ENCODE data around the gene DDRGK1. TPM values are rescaled to one million over a fixed set of nuclear protein-coding genes. Genes with fewer than 3 reads are reported as not detected.

The DDRGK1 gene
- total RNA-seq, 1 experiment from 2014 or later: 72.0 TPM

- no peak for TF ChIP-seq EZH2 (IDR thresholded peaks at IDR 0.05; ENCODE audit: borderline replicate concordance, low read depth, low read length, poor library complexity, severe bottlenecking)
- TF ChIP-seq CTCF (conservative IDR thresholded peaks at IDR 0.05; ENCODE audit: low read depth, low read length): no peak
- BruUV-seq (replicated peaks): no TSS peak
- Histone ChIP-seq H3K36me3 (ENCODE audit: insufficient read depth, low read length, poor library complexity, severe bottlenecking) (no peaks in the 10 kb centered on the region), H3K9me3 (ENCODE audit: low read depth, low read length, poor library complexity, severe bottlenecking) (no peaks in the 10 kb centered on the region), H3K4me3 (ENCODE audit: low read depth, low read length, poor library complexity, severe bottlenecking) (no peak overlapping the region), H3K27ac (ENCODE audit: low read depth, low read length, poor library complexity, severe bottlenecking) (no peak overlapping the region), H3K4me1 (ENCODE audit: insufficient read depth, low read length, poor library complexity, severe bottlenecking) (peaks cover 9% of the 10 kb centered on the region), H3K27me3 (replicated peaks; ENCODE audit: insufficient read depth, low read depth, low read length, poor library complexity) (peaks cover 41% of the 10 kb centered on the region)
- DNase-seq (ENCODE audit: low spot score): no peak
- intact Hi-C loops (cut with micrococcal nuclease; ENCODE audit: unreplicated experiment): no loop called here
- POLR2A ChIA-PET (ENCODE audit: low non-redundant PET): no interaction called here
- CTCF ChIA-PET: no interaction called here
These were observed 31.3 kb upstream of the DDRGK1 start for GRCh38 chr20:3235666-3236324.

GRCh38 chr20:3233991-3234498, 29.6 kb upstream of the DDRGK1 start:
- no peak for TF ChIP-seq CTCF (conservative IDR thresholded peaks at IDR 0.05; ENCODE audit: low read depth, low read length)
- TF ChIP-seq EZH2 (IDR thresholded peaks at IDR 0.05; ENCODE audit: borderline replicate concordance, low read depth, low read length, poor library complexity, severe bottlenecking): no peak
- peaks cover 24% of the 10 kb centered on the region for H3K27me3 ChIP-seq (replicated peaks; ENCODE audit: insufficient read depth, low read depth, low read length, poor library complexity)
- intact Hi-C loops (cut with micrococcal nuclease; ENCODE audit: unreplicated experiment): no loop called here
- H3K4me1 ChIP-seq (ENCODE audit: insufficient read depth, low read length, poor library complexity, severe bottlenecking): peaks cover 5% of the 10 kb centered on the region
- H3K4me3 ChIP-seq (ENCODE audit: low read depth, low read length, poor library complexity, severe bottlenecking): no peak overlapping the region
- ChIA-PET POLR2A (ENCODE audit: low non-redundant PET) (no interaction called here), CTCF (no interaction called here)
- H3K36me3 ChIP-seq (ENCODE audit: insufficient read depth, low read length, poor library complexity, severe bottlenecking): no peaks in the 10 kb centered on the region
- DNase-seq (ENCODE audit: low spot score): no peak
- no TSS peak for BruUV-seq (replicated peaks)
- H3K27ac ChIP-seq (ENCODE audit: low read depth, low read length, poor library complexity, severe bottlenecking): no peak overlapping the region
- no peaks in the 10 kb centered on the region for H3K9me3 ChIP-seq (ENCODE audit: low read depth, low read length, poor library complexity, severe bottlenecking)

GRCh38 chr20:3233131-3233990, 28.9 kb upstream of the DDRGK1 start:
- Histone ChIP-seq H3K4me3 (ENCODE audit: low read depth, low read length, poor library complexity, severe bottlenecking) (no peak overlapping the region), H3K36me3 (ENCODE audit: insufficient read depth, low read length, poor library complexity, severe bottlenecking) (no peaks in the 10 kb centered on the region), H3K4me1 (ENCODE audit: insufficient read depth, low read length, poor library complexity, severe bottlenecking) (peaks cover 5% of the 10 kb centered on the region), H3K27ac (ENCODE audit: low read depth, low read length, poor library complexity, severe bottlenecking) (no peak overlapping the region), H3K9me3 (ENCODE audit: low read depth, low read length, poor library complexity, severe bottlenecking) (no peaks in the 10 kb centered on the region), H3K27me3 (replicated peaks; ENCODE audit: insufficient read depth, low read depth, low read length, poor library complexity) (peaks cover 18% of the 10 kb centered on the region)
- no TSS peak for BruUV-seq (replicated peaks)
- intact Hi-C loops (cut with micrococcal nuclease; ENCODE audit: unreplicated experiment): no loop called here
- CTCF ChIA-PET: no interaction called here
- TF ChIP-seq CTCF (conservative IDR thresholded peaks at IDR 0.05; ENCODE audit: low read depth, low read length) (no peak), EZH2 (IDR thresholded peaks at IDR 0.05; ENCODE audit: borderline replicate concordance, low read depth, low read length, poor library complexity, severe bottlenecking) (no peak)
- DNase-seq (ENCODE audit: low spot score): no peak
- POLR2A ChIA-PET (ENCODE audit: low non-redundant PET): interaction anchor here (0.6 kb wide), 1 partner anchor 1346 kb away, joined by 3 read pairs; no protein-coding TSS in a partner anchor
